HepG2 (cell line): ENCODE data around the gene GSX1. TPM values are rescaled to one million over a fixed set of nuclear protein-coding genes. Genes with fewer than 3 reads are reported as not detected.

Source experiments
- ATAC-seq: fragments of 200-7000 bp; cut with Tn5 transposase; 3 replicates; pipeline ENCODE4 v1.9.1; 2020; ENCODE audit warnings: mild to moderate bottlenecking, moderate library complexity
- Bru-seq: library from RNA; stranded (reverse); fragments of 400-500 nt; gene quantifications from one replicate; lab custom pipeline; 2021; lab: Mats Ljungman, UMichigan
- BruChase-seq, 2 experiments: library from RNA; stranded (reverse); fragments of 400-500 nt; gene quantifications; one replicate each; lab custom pipeline; 2021; lab: Mats Ljungman, UMichigan
- BruUV-seq: library from RNA; stranded (reverse); fragments of 400-500 nt; replicated peaks from 2 replicates; lab custom pipeline; 2021; lab: Mats Ljungman, UMichigan
- CTCF ChIA-PET: fragments of 300-600 bp; formaldehyde crosslinking; extraction: SDS; loops from one replicate; lab custom pipeline; 2021; ENCODE audit warnings: low total read pairs, inconsistent platforms, low intra/inter-chr PET ratio; lab: Yijun Ruan, JAX
- POLR2A ChIA-PET: fragments of 350-600 bp; sonication (Branson Sonifier 250); formaldehyde crosslinking; loops from one replicate; lab custom pipeline; 2020; ENCODE audit warnings: antibody characterized with exemption, inconsistent platforms; lab: Yijun Ruan, JAX
- DNase-seq: peaks from one replicate; pipeline ENCODE4 v3.0.0-alpha.2; 2015; ENCODE audit warnings: low spot score
- FAIRE-seq: peaks from 3 replicates; lab custom pipeline; 2011; peaks lifted over from hg19 to GRCh38; lab: Jason Lieb, UNC
- H2AFZ ChIP-seq: one replicate; pipeline ENCODE4 v1.6.1; 2011; ENCODE audit warnings: low read length, inconsistent platforms
- H3K27ac ChIP-seq: fragments of 300-600 bp; 3 replicates; pipeline ENCODE4 v1.8.0; 2011; ENCODE audit warnings: mixed run types, mild to moderate bottlenecking, mixed read lengths, low read length, inconsistent platforms; ENCODE audit not compliant: insufficient read depth; ENCODE audit errors: extremely low read length
- H3K27me3 ChIP-seq, 2 experiments: fragments of 200-600 bp in 1 of 2; 2 replicates in 1 of 2; 3 replicates in 1 of 2; pipeline versions ENCODE4 v1.6.0 to v1.8.0; 2011; ENCODE audit warnings: low read length in 2 of 2, mild to moderate bottlenecking in 2 of 2, moderate library complexity in 2 of 2, inconsistent platforms in 1 of 2; ENCODE audit not compliant: insufficient read depth in 2 of 2, control insufficient read depth in 1 of 2
- H3K36me3 ChIP-seq, 2 experiments: fragments of 200-600 bp in 1 of 2; replicated peaks in 1 of 2; 2 replicates in 1 of 2; 3 replicates in 1 of 2; pipeline versions ENCODE4 v1.5.1 to v1.8.0; 2011; ENCODE audit warnings: low read length in 2 of 2, inconsistent platforms in 1 of 2; ENCODE audit not compliant: insufficient read depth in 2 of 2, control insufficient read depth in 1 of 2
- H3K4me1 ChIP-seq: 2 replicates; pipeline ENCODE4 v1.5.1; 2012; ENCODE audit warnings: low read length, inconsistent platforms; ENCODE audit not compliant: insufficient read depth
- H3K4me2 ChIP-seq: 2 replicates; pipeline ENCODE4 v1.6.0; 2011; ENCODE audit warnings: low read depth, low read length, inconsistent platforms
- H3K4me3 ChIP-seq, 3 experiments: fragments of 200-600 bp in 1 of 3; sonication (generic), shearing (Covaris generic) in 1 of 3; replicated peaks in 1 of 3; 2 replicates each; pipeline ENCODE4 v1.5.1; 2011 to 2016; ENCODE audit warnings: low read length in 3 of 3, inconsistent platforms in 2 of 3, low read depth in 2 of 3, mild to moderate bottlenecking in 2 of 3, control low read depth in 1 of 3, mixed read lengths in 1 of 3; ENCODE audit not compliant: insufficient read depth in 1 of 3
- H3K79me2 ChIP-seq: one replicate; pipeline ENCODE4 v1.6.1; 2011; ENCODE audit warnings: low read length, inconsistent platforms; ENCODE audit not compliant: insufficient read depth
- H3K9ac ChIP-seq: 2 replicates; pipeline ENCODE4 v1.6.0; 2011; ENCODE audit warnings: mild to moderate bottlenecking, low read depth, low read length, inconsistent platforms; ENCODE audit not compliant: insufficient read depth
- H3K9me3 ChIP-seq: 2 replicates; pipeline ENCODE4 v1.5.1; 2012; ENCODE audit warnings: mild to moderate bottlenecking, low read length
- H4K20me1 ChIP-seq: 2 replicates; pipeline ENCODE4 v1.6.0; 2011; ENCODE audit warnings: inconsistent platforms, mild to moderate bottlenecking, low read length, moderate library complexity; ENCODE audit not compliant: insufficient read depth
- ATF2 ChIP-seq: sonication (generic); formaldehyde crosslinking; IDR thresholded peaks from 2 replicates; pipeline ENCODE4 v1.4.0; 2020; ENCODE audit warnings: missing genetic modification reagents
- CREB3 ChIP-seq: sonication (generic); formaldehyde crosslinking; IDR thresholded peaks from 2 replicates; pipeline ENCODE4 v1.5.0; 2020; ENCODE audit warnings: missing genetic modification reagents
- HOXD1 ChIP-seq: sonication (generic); formaldehyde crosslinking; IDR thresholded peaks from 2 replicates; pipeline ENCODE4 v1.5.0; 2020; ENCODE audit warnings: missing genetic modification reagents
- JUN ChIP-seq: sonication (generic); formaldehyde crosslinking; IDR thresholded peaks from 2 replicates; pipeline ENCODE4 v1.4.0; 2020; ENCODE audit warnings: mild to moderate bottlenecking, missing genetic modification reagents
- LBX2 ChIP-seq: sonication (generic); formaldehyde crosslinking; IDR thresholded peaks from 2 replicates; pipeline ENCODE4 v1.5.0; 2020; ENCODE audit warnings: missing genetic modification reagents, mild to moderate bottlenecking, borderline replicate concordance
- NPAS2 ChIP-seq: sonication (generic); formaldehyde crosslinking; IDR thresholded peaks from 2 replicates; pipeline ENCODE4 v1.8.0; 2022; ENCODE audit warnings: mild to moderate bottlenecking, missing genetic modification reagents, borderline replicate concordance
- PAX8 ChIP-seq: sonication (generic); formaldehyde crosslinking; IDR thresholded peaks from 2 replicates; pipeline ENCODE4 v1.8.0; 2022; ENCODE audit warnings: mild to moderate bottlenecking, missing genetic modification reagents, borderline replicate concordance
- SIX4 ChIP-seq: sonication (generic); formaldehyde crosslinking; IDR thresholded peaks from 2 replicates; pipeline ENCODE4 v1.4.0; 2020; ENCODE audit warnings: missing genetic modification reagents
- SRSF4 ChIP-seq: fragments of 200-400 bp; formaldehyde crosslinking; IDR thresholded peaks from one replicate; pipeline ENCODE4 v1.6.1; 2018; ENCODE audit warnings: mild to moderate bottlenecking, low read depth, low read length, moderate library complexity; ENCODE audit not compliant: poor library complexity, severe bottlenecking
- ZNF263 ChIP-seq: sonication (generic); formaldehyde crosslinking; IDR thresholded peaks from 2 replicates; pipeline ENCODE4 v1.4.0; 2020; ENCODE audit warnings: missing genetic modification reagents
- ZNF547 ChIP-seq: sonication (generic); formaldehyde crosslinking; IDR thresholded peaks from 2 replicates; pipeline ENCODE4 v1.5.1; 2020; ENCODE audit warnings: mild to moderate bottlenecking, missing genetic modification reagents
- ZNF557 ChIP-seq: sonication (generic); formaldehyde crosslinking; IDR thresholded peaks from 2 replicates; pipeline ENCODE4 v1.4.0; 2020; ENCODE audit warnings: missing genetic modification reagents
- WGBS: methylation state at CpG from one replicate; pipeline ENCODE4 v1.1.6; 2017; ENCODE audit warnings: low lambda C conversion rate; 5-methylcytosine and 5-hydroxymethylcytosine counted together
- in situ Hi-C: cut with HindIII; loops from 2 replicates; pipeline ENCODE4 v1.10.0; 2017; ENCODE audit warnings: low pct_unique_long_range_greater_than_20kb; ENCODE audit not compliant: extremely low pct_ligation_motif_present
- intact Hi-C: fragments of 100-400 bp; cut with micrococcal nuclease; formaldehyde crosslinking; loops from one replicate; pipeline ENCODE4 v1.10.0; 2022; ENCODE audit not compliant: unreplicated experiment
- long read RNA-seq, 2 experiments: library from RNA in 1 of 2; library from polyadenylated mRNA in 1 of 2; stranded (forward) in 1 of 2; unstranded in 1 of 2; transcript quantifications; one replicate each; pipeline ENCODE4 v2.0.0, GENCODE V29; 2019 to 2022
- polyA minus RNA-seq, 3 experiments: library from RNA; depleted of rRNA, polyadenylated mRNA; stranded (reverse); fragments of >200 nt; gene quantifications; 2 replicates each; pipeline ENCODE4 v1.2.3, GENCODE V29; 2011; ENCODE audit warnings: low replicate concordance in 1 of 3
- polyA plus RNA-seq, 8 experiments: library from polyadenylated mRNA; depleted of rRNA in 3 of 8; stranded (reverse) in 7 of 8; unstranded in 1 of 8; fragments of >200 nt; fragmentation: Illumina TruSeq in 4 of 8; extraction: Trizol in 4 of 8; gene quantifications; 2 replicates each; pipeline versions ENCODE4 v1.2.1 to v1.2.3, GENCODE V29; 2011 to 2016; ENCODE audit warnings: low read depth in 4 of 8, missing spikeins in 1 of 8, mixed read lengths in 1 of 8; ENCODE audit not compliant: insufficient read depth in 1 of 8
- total RNA-seq, 5 experiments: library from RNA; depleted of rRNA; stranded (reverse); fragments of >200 nt; fragmentation: Illumina TruSeq; extraction: Trizol; gene quantifications; 2 replicates each; pipeline ENCODE4 v1.2.3, GENCODE V29; 2016; ENCODE audit warnings: low read depth in 1 of 5

Gene GSX1
- total RNA-seq (2016; rRNA removed; fragmentation: Illumina TruSeq; extraction: Trizol) (not detected in 2 replicates), polyA plus RNA-seq (2011; rRNA removed) (not detected in 2 replicates), polyA minus RNA-seq (2011; rRNA and poly(A)+ RNA removed; ENCODE audit: low replicate concordance) (not detected in 2 replicates), Bru-seq, nascent RNA (not detected), BruChase-seq, experiment 1, labeled RNA remaining after a 6-hour chase (not detected), BruChase-seq, experiment 2, labeled RNA remaining after a 2-hour chase (not detected)
- total RNA-seq (2016; cell fraction: cytosol; rRNA removed; fragmentation: Illumina TruSeq; extraction: Trizol; ENCODE audit: low read depth), result not detected in 2 replicates
- not detected in 2 replicates for total RNA-seq (2016; cell fraction: insoluble cytoplasmic fraction; rRNA removed; fragmentation: Illumina TruSeq; extraction: Trizol)
- not detected in 2 replicates for total RNA-seq (2016; cell fraction: membrane; rRNA removed; fragmentation: Illumina TruSeq; extraction: Trizol)
- not detected in 2 replicates for total RNA-seq (2016; cell fraction: nucleus; rRNA removed; fragmentation: Illumina TruSeq; extraction: Trizol)
- polyA plus RNA-seq (2011; cell fraction: cytosol; rRNA removed), result not detected in 2 replicates
- polyA plus RNA-seq (2011; cell fraction: nucleus; rRNA removed), result not detected in 2 replicates
- polyA plus RNA-seq (2012), result not detected in 2 replicates
- polyA plus RNA-seq (2016; cell fraction: cytosol; fragmentation: Illumina TruSeq; extraction: Trizol; ENCODE audit: low read depth), result not detected in 2 replicates
- not detected in 2 replicates for polyA plus RNA-seq (2016; cell fraction: insoluble cytoplasmic fraction; fragmentation: Illumina TruSeq; extraction: Trizol; ENCODE audit: low read depth)
- not detected in 2 replicates for polyA plus RNA-seq (2016; cell fraction: membrane; fragmentation: Illumina TruSeq; extraction: Trizol; ENCODE audit: low read depth)
- not detected in 2 replicates for polyA plus RNA-seq (2016; cell fraction: nucleus; fragmentation: Illumina TruSeq; extraction: Trizol; ENCODE audit: insufficient read depth, low read depth)
- polyA minus RNA-seq (2011; cell fraction: cytosol; rRNA and poly(A)+ RNA removed), result not detected in 2 replicates
- polyA minus RNA-seq (2011; cell fraction: nucleus; rRNA and poly(A)+ RNA removed), result not detected in 2 replicates
- long read RNA-seq, experiment 1, result 0 reads
- long read RNA-seq, experiment 2, result 0 reads

DNA sequence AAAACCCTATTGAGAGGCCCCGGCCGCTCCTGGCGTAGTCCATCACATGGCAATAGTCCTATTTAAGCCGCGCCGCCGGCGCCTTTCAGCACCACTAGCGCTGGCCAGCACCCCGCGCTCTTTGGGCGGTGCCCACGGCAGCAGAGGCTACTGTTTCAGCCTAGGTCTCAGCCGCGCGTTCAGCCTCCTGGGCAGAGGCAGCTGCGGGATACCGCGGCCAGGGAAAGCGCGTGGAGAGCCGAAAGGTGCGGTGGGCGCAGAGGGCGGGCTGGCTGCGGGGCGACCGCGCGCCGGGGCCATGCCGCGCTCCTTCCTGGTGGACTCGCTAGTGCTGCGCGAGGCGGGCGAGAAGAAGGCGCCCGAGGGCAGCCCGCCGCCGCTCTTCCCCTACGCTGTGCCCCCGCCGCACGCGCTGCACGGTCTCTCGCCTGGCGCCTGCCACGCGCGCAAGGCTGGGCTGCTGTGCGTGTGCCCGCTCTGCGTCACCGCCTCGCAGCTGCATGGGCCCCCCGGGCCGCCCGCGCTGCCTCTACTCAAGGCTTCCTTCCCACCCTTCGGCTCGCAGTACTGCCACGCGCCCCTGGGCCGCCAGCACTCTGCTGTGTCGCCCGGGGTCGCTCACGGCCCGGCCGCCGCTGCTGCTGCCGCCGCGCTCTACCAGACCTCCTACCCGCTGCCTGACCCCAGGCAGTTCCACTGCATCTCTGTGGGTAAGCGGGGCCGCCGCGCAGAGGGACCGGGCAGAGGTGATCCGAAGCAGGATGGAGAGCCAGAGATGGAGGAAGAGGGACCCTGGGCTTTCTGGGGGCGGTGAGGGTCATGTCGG, at the start of gene GSX1:
TSS of gene GSX1 (plus strand) at position 91 of the 826 bp plus-strand sequence. CDS start at position 299, 208 bp downstream.
- in situ Hi-C loops, result no loop called here
- no TSS peak for BruUV-seq
- Histone ChIP-seq H3K36me3 (no peaks in the 10 kb centered on the region), H3K4me3 (peak within 1 kb of the TSS; percentile 9 to 51 (median 38); a peak in 3 of 6 replicates), H3K9me3 (no peaks in the 10 kb centered on the region), H3K79me2 (no peaks in the 10 kb centered on the region), H3K4me1 (peaks cover 27% of the 10 kb centered on the region), H4K20me1 (no peaks in the 10 kb centered on the region), H2AFZ (no peak within 1 kb of the TSS), H3K4me2 (peak within 1 kb of the TSS; percentile 64), H3K27ac (no peak within 1 kb of the TSS), H3K9ac (no peak within 1 kb of the TSS), H3K27me3 (peaks cover 9 to 72% of the 10 kb centered on the region in 2 experiments)
- DNase-seq, result peak; percentile 18
- no peak for FAIRE-seq
- intact Hi-C loops, result no loop called here
- 67% methylated on average over 60 of the region's 87 CpGs for WGBS
- ChIA-PET POLR2A (no interaction called here), CTCF (no interaction called here)
- peak; percentile 75 for ATAC-seq
- TF ChIP-seq SIX4 (CRISPR knock-in tag), result no peak
- no peak for TF ChIP-seq HOXD1 (CRISPR knock-in tag)
- TF ChIP-seq JUN (CRISPR knock-in tag), result no peak
- TF ChIP-seq NPAS2 (CRISPR knock-in tag), result no peak
- TF ChIP-seq ZNF547 (CRISPR knock-in tag), result no peak
- TF ChIP-seq PAX8 (CRISPR knock-in tag), result no peak
- no peak for TF ChIP-seq ZNF557 (CRISPR knock-in tag)
- TF ChIP-seq ATF2 (CRISPR knock-in tag), result no peak
- TF ChIP-seq SRSF4, result no peak
- TF ChIP-seq ZNF263 (CRISPR knock-in tag), result no peak
- no peak for TF ChIP-seq LBX2 (CRISPR knock-in tag)
- TF ChIP-seq CREB3 (CRISPR knock-in tag), result no peak
